Nephron progenitor cell (in vitro differentiated cells): Measurements from ENCODE around the gene DIRAS1.
A peak's percentile ranks its signal among the peaks of the same experiment; 100 is the strongest.

Experiments used
- DNase-seq: peaks from one replicate; pipeline ENCODE4 v3.0.0; 2021
- H3K27ac Mint-ChIP-seq: 2 replicates; pipeline ENCODE4 v1.8.0; 2021; ENCODE audit warnings: mild to moderate bottlenecking, moderate library complexity, mixed read lengths
- H3K27me3 Mint-ChIP-seq: 2 replicates; pipeline ENCODE4 v1.8.0; 2021; ENCODE audit warnings: mild to moderate bottlenecking, low read depth, mixed read lengths; ENCODE audit not compliant: poor library complexity
- H3K36me3 Mint-ChIP-seq: 2 replicates; pipeline ENCODE4 v1.8.0; 2021; ENCODE audit warnings: low read depth, mixed read lengths
- H3K4me1 Mint-ChIP-seq: 2 replicates; pipeline ENCODE4 v1.8.0; 2021; ENCODE audit warnings: mixed read lengths
- H3K4me3 Mint-ChIP-seq: 2 replicates; pipeline ENCODE4 v1.8.0; 2021; ENCODE audit warnings: mild to moderate bottlenecking, moderate library complexity, mixed read lengths
- H3K9me3 Mint-ChIP-seq: 2 replicates; pipeline ENCODE4 v1.8.0; 2021; ENCODE audit warnings: mild to moderate bottlenecking, moderate library complexity, mixed read lengths
- CTCF ChIP-seq: fragments of 200-600 bp; sonication (generic); IDR thresholded peaks from 2 replicates; pipeline ENCODE4 v1.5.0; 2021; ENCODE audit warnings: antibody characterized with exemption

DIRAS1 gene, protein sequence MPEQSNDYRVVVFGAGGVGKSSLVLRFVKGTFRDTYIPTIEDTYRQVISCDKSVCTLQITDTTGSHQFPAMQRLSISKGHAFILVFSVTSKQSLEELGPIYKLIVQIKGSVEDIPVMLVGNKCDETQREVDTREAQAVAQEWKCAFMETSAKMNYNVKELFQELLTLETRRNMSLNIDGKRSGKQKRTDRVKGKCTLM

GRCh38 chr19:2720777-2721569 lies at the start of gene DIRAS1:
TSS of gene DIRAS1 (minus strand) at chr19:2721372. CDS start at chr19:2717806, 3,566 bp downstream.
- no peaks in the 10 kb centered on the region for H3K36me3 Mint-ChIP-seq
- no peak within 1 kb of the TSS for H3K27ac Mint-ChIP-seq
- H3K4me3 Mint-ChIP-seq = peak within 1 kb of the TSS; percentile 72
- H3K9me3 Mint-ChIP-seq = peaks cover under 1% of the 10 kb centered on the region
- H3K27me3 Mint-ChIP-seq = peaks cover 69% of the 10 kb centered on the region
- DNase-seq = peak; percentile 65
- peaks cover 12% of the 10 kb centered on the region for H3K4me1 Mint-ChIP-seq
- no peak for TF ChIP-seq CTCF

DNA sequence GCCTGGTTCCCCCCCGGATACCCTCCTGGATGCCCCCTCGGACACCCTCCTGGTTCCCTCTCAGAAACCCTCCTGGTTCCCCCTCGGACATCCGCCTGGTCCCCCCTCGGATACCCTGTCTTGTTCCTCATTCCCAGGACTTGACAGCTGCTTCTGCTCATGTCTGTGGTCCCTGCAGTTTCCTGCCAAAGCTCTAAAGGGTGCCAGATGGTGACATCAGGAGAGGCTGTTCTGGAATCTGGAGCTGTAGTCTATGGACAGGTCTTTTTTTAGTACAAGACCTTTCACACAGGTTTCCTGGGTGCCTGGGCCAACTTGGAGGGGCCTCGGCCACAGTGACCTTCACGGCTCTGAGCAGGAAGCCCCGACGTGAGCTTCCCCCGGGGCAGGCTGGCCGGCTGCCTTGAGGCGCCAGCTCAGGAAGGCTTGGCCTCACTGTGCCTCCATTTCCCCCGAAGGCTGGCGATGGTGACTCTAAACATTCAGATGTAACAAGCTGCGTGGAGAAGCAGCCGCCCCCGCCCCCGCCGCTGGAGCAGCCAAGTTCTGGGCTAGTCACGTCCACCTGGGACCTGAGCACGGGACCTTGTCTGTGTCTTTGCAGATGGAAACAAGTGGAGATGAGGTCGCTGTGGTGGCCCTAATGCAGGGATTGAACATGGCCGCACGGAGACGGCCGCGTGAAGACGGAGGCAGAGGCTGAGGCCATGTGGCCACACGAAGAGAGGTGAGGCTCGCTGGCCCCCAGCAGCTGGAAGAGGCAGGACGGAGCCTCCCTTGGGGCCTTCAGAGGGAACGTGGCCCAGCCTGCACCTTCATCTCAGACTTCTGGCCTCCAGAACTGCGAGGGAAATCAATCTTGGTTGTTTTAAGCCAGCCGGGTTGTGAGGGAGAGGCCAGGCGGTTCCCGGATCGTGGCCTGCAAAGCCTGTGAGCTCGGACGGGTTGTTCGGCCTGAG lies 49.2 kb upstream of the DIRAS1 start:
- Mint-ChIP-seq H3K36me3 (peaks cover 13% of the 10 kb centered on the region), H3K27ac (peak overlapping the region; percentile 22), H3K27me3 (peaks cover 3% of the 10 kb centered on the region), H3K4me1 (peaks cover 3% of the 10 kb centered on the region), H3K9me3 (no peaks in the 10 kb centered on the region), H3K4me3 (no peak overlapping the region)
- TF ChIP-seq CTCF = no peak
- no peak for DNase-seq

DNA sequence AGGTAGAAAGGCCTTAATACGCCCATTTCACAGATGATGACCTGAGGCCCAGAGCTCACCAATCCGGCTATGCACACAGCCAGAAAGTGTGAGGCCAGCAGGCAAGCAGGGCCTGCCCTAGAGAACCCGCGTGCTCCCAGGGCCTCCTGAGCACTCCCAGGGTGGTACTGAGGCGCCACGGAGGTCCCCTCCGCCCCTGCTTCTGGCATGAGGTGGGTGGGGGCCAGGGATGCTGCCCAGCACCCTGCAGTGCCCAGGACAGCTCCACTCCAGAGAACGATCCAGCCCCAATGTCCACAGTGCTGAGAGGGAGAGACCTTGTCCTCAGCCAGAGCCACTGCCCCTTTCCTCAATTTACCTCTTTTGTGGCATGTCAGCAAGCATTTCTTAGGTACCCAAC lies 48.0 kb upstream of the DIRAS1 start:
- peaks cover 9% of the 10 kb centered on the region for H3K36me3 Mint-ChIP-seq
- H3K27me3 Mint-ChIP-seq = no peaks in the 10 kb centered on the region
- no peak for DNase-seq

DNA sequence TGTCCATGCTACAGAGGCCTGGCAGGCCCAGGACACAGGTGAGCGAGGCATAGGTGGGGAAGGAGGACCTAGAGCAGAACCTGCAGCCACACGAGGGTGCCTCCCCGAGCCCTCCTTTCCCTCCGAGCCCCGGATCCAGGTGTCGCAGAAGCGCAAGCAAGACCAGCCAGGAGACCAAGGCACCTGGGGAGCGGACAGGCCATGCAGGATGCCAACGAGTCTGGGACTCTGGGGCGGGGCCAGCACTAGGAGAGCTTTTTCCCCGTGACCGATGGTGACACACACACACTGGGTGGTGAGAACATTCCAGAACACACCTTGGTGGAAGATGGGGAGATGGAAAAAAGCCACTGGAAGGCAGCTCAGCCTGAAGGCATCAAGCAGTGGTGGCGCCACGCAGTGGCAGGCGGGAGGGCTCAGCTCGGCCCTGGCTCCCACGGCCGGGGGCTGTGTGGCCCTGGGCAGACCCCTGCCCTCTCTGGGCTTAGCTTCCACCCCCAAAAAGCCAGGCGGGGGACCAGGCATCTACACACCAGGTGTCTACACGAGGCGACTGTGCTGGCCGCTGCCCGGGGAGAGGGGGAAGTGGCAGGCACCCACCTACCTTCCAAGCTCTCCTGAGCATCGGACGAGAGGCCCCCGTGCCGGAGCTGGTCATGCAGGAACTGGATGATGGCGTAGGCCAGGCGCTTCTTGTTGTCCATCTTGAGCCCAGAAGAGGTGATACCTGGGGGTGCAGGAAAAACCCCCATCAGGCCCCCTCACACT lies 47.4 kb upstream of the DIRAS1 start:
- no peaks in the 10 kb centered on the region for H3K9me3 Mint-ChIP-seq
- H3K4me3 Mint-ChIP-seq = no peak overlapping the region
- no peaks in the 10 kb centered on the region for H3K27me3 Mint-ChIP-seq
- peaks cover 8% of the 10 kb centered on the region for H3K36me3 Mint-ChIP-seq
- DNase-seq = no peak
- H3K27ac Mint-ChIP-seq = no peak overlapping the region
- no peak for TF ChIP-seq CTCF
- no peaks in the 10 kb centered on the region for H3K4me1 Mint-ChIP-seq

More for the DNA sequence above, 48.0 kb upstream of the DIRAS1 start:
- H3K4me3 Mint-ChIP-seq = no peak overlapping the region
- no peak for TF ChIP-seq CTCF
- H3K27ac Mint-ChIP-seq = no peak overlapping the region
- no peaks in the 10 kb centered on the region for H3K9me3 Mint-ChIP-seq
- no peaks in the 10 kb centered on the region for H3K4me1 Mint-ChIP-seq

DNA sequence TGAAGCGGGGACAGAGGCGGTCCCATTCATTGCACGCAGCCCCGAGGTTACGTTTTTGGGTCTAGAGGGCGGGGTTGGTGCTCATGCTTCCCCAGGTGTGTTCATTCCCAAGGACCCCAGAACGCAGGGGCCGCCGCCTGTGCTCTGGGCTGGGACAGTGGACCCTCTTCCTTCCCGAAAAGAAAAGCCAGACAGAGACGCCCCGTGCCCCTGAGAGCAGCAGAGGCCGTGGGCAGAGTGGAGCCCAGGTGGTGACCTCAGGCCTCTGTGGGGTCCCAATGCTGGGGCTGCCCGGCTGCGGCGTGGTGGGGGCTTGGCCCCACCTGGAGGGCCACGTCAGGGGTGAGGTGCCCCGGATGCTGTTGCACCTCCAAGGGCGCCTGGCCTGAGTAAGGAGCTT lies 46.5 kb upstream of the DIRAS1 start:
- DNase-seq = no peak
- H3K4me1 Mint-ChIP-seq = no peaks in the 10 kb centered on the region
- no peak overlapping the region for H3K4me3 Mint-ChIP-seq
- H3K27me3 Mint-ChIP-seq = no peaks in the 10 kb centered on the region
- peaks cover 8% of the 10 kb centered on the region for H3K36me3 Mint-ChIP-seq
- TF ChIP-seq CTCF = no peak
- no peak overlapping the region for H3K27ac Mint-ChIP-seq
- H3K9me3 Mint-ChIP-seq = no peaks in the 10 kb centered on the region
